HG03196 (cell line): ENCODE results near the gene TMEM175.

ENCODE experiments used
- ATAC-seq: cut with Tn5 transposase; IDR thresholded peaks from one replicate; pipeline ENCODE4 v1.9.1; 2021; ENCODE audit not compliant: unreplicated experiment

Gene TMEM175

GRCh38 chr4:1000686-1001260, 68.5 kb downstream of the TMEM175 start:
- ATAC-seq = no peak

GRCh38 chr4:1001561-1002130, 69.4 kb downstream of the TMEM175 start:
- ATAC-seq = no peak

- no peak for ATAC-seq
Observed at GRCh38 chr4:1002131-1002630, 69.9 kb downstream of the TMEM175 start.

GRCh38 chr4:1002631-1003251, 70.5 kb downstream of the TMEM175 start:
- ATAC-seq = no peak

- no peak for ATAC-seq
Observed at GRCh38 chr4:1003271-1004070, 71.2 kb downstream of the TMEM175 start.

- ATAC-seq = no peak
Observed at GRCh38 chr4:1004071-1004418, 71.8 kb downstream of the TMEM175 start.

- no peak for ATAC-seq
Observed at GRCh38 chr4:1004557-1005485, 72.6 kb downstream of the TMEM175 start.

- no peak for ATAC-seq
Observed at GRCh38 chr4:1006856-1007255, 74.6 kb downstream of the TMEM175 start.
